HEK293 (cell line): Measurements from ENCODE around the gene SWT1.

Experiments used
- BCL11B ChIP-seq: fragments of 450-650 bp; formaldehyde crosslinking; IDR thresholded peaks from 2 replicates; pipeline ENCODE4 v1.5.1; 2016; ENCODE audit warnings: low read depth, missing biosample characterization, missing genetic modification characterization
- FEZF1 ChIP-seq: fragments of 450-650 bp; formaldehyde crosslinking; IDR thresholded peaks from 2 replicates; pipeline ENCODE4 v1.5.1; 2016; ENCODE audit warnings: missing biosample characterization, missing genetic modification characterization
- HOXA7 ChIP-seq: sonication (generic); formaldehyde crosslinking; IDR thresholded peaks from 2 replicates; pipeline ENCODE4 v1.8.1; 2022; ENCODE audit warnings: missing genetic modification reagents, borderline replicate concordance
- HOXD13 ChIP-seq: sonication (generic); formaldehyde crosslinking; IDR thresholded peaks from 2 replicates; pipeline ENCODE4 v1.8.0; 2022; ENCODE audit warnings: missing genetic modification reagents, borderline replicate concordance
- KLF8 ChIP-seq: fragments of 450-650 bp; formaldehyde crosslinking; IDR thresholded peaks from 2 replicates; pipeline ENCODE4 v1.5.1; 2016; ENCODE audit warnings: missing biosample characterization, missing genetic modification characterization
- MZF1 ChIP-seq: fragments of 450-650 bp; formaldehyde crosslinking; IDR thresholded peaks from 2 replicates; pipeline ENCODE4 v1.5.1; 2017; ENCODE audit warnings: missing biosample characterization, missing genetic modification characterization, borderline replicate concordance
- PRDM6 ChIP-seq: fragments of 450-650 bp; formaldehyde crosslinking; IDR thresholded peaks from 2 replicates; pipeline ENCODE4 v1.5.1; 2017; ENCODE audit warnings: missing biosample characterization, missing genetic modification characterization
- REPIN1 ChIP-seq: fragments of 450-650 bp; formaldehyde crosslinking; IDR thresholded peaks from 2 replicates; pipeline ENCODE4 v1.5.1; 2017; ENCODE audit warnings: missing biosample characterization, missing genetic modification characterization, low read depth
- REST ChIP-seq: fragments of 450-650 bp; formaldehyde crosslinking; IDR thresholded peaks from 2 replicates; pipeline ENCODE4 v1.5.1; 2016; ENCODE audit warnings: missing biosample characterization, missing genetic modification characterization
- SP7 ChIP-seq: fragments of 450-650 bp; formaldehyde crosslinking; IDR thresholded peaks from 2 replicates; pipeline ENCODE4 v1.5.1; 2016; ENCODE audit warnings: missing biosample characterization, missing genetic modification characterization
- ZBTB10 ChIP-seq: fragments of 450-650 bp; formaldehyde crosslinking; IDR thresholded peaks from 2 replicates; pipeline ENCODE4 v1.5.1; 2016; ENCODE audit warnings: missing biosample characterization, missing genetic modification characterization
- ZBTB20 ChIP-seq: fragments of 450-650 bp; formaldehyde crosslinking; IDR thresholded peaks from 2 replicates; pipeline ENCODE4 v1.5.1; 2016; ENCODE audit warnings: missing biosample characterization, missing genetic modification characterization
- ZBTB26 ChIP-seq: fragments of 450-650 bp; formaldehyde crosslinking; optimal IDR thresholded peaks from 2 replicates; pipeline ENCODE3; 2016; ENCODE audit warnings: missing biosample characterization, mild to moderate bottlenecking, missing genetic modification characterization
- ZFP3 ChIP-seq: fragments of 450-650 bp; formaldehyde crosslinking; IDR thresholded peaks from 2 replicates; pipeline ENCODE4 v1.5.1; 2016; ENCODE audit warnings: low read depth, missing biosample characterization, missing genetic modification characterization
- ZFP69B ChIP-seq: fragments of 450-650 bp; formaldehyde crosslinking; IDR thresholded peaks from 2 replicates; pipeline ENCODE4 v1.5.1; 2016; ENCODE audit warnings: missing biosample characterization, missing genetic modification characterization
- ZIC2 ChIP-seq: fragments of 450-650 bp; formaldehyde crosslinking; IDR thresholded peaks from 2 replicates; pipeline ENCODE4 v1.5.1; 2016; ENCODE audit warnings: missing biosample characterization, missing genetic modification characterization
- ZNF114 ChIP-seq: fragments of 450-650 bp; formaldehyde crosslinking; IDR thresholded peaks from 2 replicates; pipeline ENCODE4 v1.5.0; 2017; ENCODE audit warnings: missing biosample characterization, missing genetic modification characterization
- ZNF23 ChIP-seq: fragments of 450-650 bp; formaldehyde crosslinking; IDR thresholded peaks from 2 replicates; pipeline ENCODE4 v1.5.1; 2016; ENCODE audit warnings: missing biosample characterization, missing genetic modification characterization, borderline replicate concordance
- ZNF341 ChIP-seq: fragments of 450-650 bp; formaldehyde crosslinking; IDR thresholded peaks from 2 replicates; pipeline ENCODE4; 2016; ENCODE audit warnings: low read depth, missing biosample characterization, missing genetic modification characterization
- ZNF391 ChIP-seq: fragments of 450-650 bp; formaldehyde crosslinking; IDR thresholded peaks from 2 replicates; pipeline ENCODE4 v1.5.1; 2016; ENCODE audit warnings: low read depth, missing biosample characterization, missing genetic modification characterization, borderline replicate concordance
- ZNF449 ChIP-seq: fragments of 450-650 bp; formaldehyde crosslinking; IDR thresholded peaks from 2 replicates; pipeline ENCODE4 v1.5.1; 2017; ENCODE audit warnings: missing biosample characterization, mild to moderate bottlenecking, missing genetic modification characterization, moderate library complexity
- ZNF473 ChIP-seq: fragments of 450-650 bp; formaldehyde crosslinking; IDR thresholded peaks from 2 replicates; pipeline ENCODE4 v1.5.1; 2017; ENCODE audit warnings: missing biosample characterization, missing genetic modification characterization
- ZNF510 ChIP-seq: fragments of 450-650 bp; formaldehyde crosslinking; IDR thresholded peaks from 2 replicates; pipeline ENCODE4 v1.5.1; 2018; ENCODE audit warnings: mild to moderate bottlenecking, missing genetic modification characterization, missing biosample characterization; ENCODE audit not compliant: insufficient replicate concordance
- ZNF629 ChIP-seq: fragments of 450-650 bp; formaldehyde crosslinking; IDR thresholded peaks from 2 replicates; pipeline ENCODE4 v1.5.1; 2017; ENCODE audit warnings: missing biosample characterization, missing genetic modification characterization
- ZNF639 ChIP-seq: fragments of 450-650 bp; formaldehyde crosslinking; IDR thresholded peaks from 2 replicates; pipeline ENCODE4 v1.5.1; 2016; ENCODE audit warnings: missing biosample characterization, missing genetic modification characterization
- ZNF701 ChIP-seq: fragments of 450-650 bp; formaldehyde crosslinking; IDR thresholded peaks from 2 replicates; pipeline ENCODE4 v1.5.1; 2016; ENCODE audit warnings: missing biosample characterization, missing genetic modification characterization

The SWT1 gene

GRCh38 chr1:185316163-185317033, 159.4 kb downstream of the SWT1 start (continued):
- TF ChIP-seq ZNF629, result no peak
- TF ChIP-seq ZIC2 (tag by site-specific recombination), result no peak
- no peak for TF ChIP-seq ZFP3
- 0 out of 2 replicates have a peak, but pooled peaks have one; percentile 18 for TF ChIP-seq BCL11B (tag by site-specific recombination)
- TF ChIP-seq ZFP69B (tag by site-specific recombination), result 0 out of 2 replicates have a peak, but pooled peaks have one; percentile 24
- peak; percentile 88 for TF ChIP-seq KLF8 (tag by site-specific recombination)
- TF ChIP-seq SP7, result peak; percentile 50; the same call in 1 of the 2 replicates
- no peak for TF ChIP-seq REST (tag by site-specific recombination)
- TF ChIP-seq ZNF449 (tag by site-specific recombination), result peak; percentile 82
- TF ChIP-seq ZNF23, result no peak
- peak; percentile 36; the same call in 1 of the 2 replicates for TF ChIP-seq ZBTB20 (tag by site-specific recombination)
- no peak for TF ChIP-seq REPIN1
- TF ChIP-seq MZF1 (tag by site-specific recombination), result no peak
- TF ChIP-seq ZBTB26 (tag by site-specific recombination), result peak; percentile 82
- TF ChIP-seq ZNF701 (tag by site-specific recombination), result no peak
- TF ChIP-seq ZNF341 (tag by site-specific recombination), result 0 out of 2 replicates have a peak, but pooled peaks have one; percentile 9
- TF ChIP-seq HOXA7 (CRISPR knock-in tag), result no peak
- TF ChIP-seq ZNF391 (tag by site-specific recombination), result no peak; the same call in 1 of the 2 replicates
- no peak for TF ChIP-seq FEZF1
- no peak for TF ChIP-seq ZNF473 (tag by site-specific recombination)
- peak; percentile 86 for TF ChIP-seq ZBTB10
- no peak for TF ChIP-seq PRDM6 (tag by site-specific recombination)
- no peak for TF ChIP-seq ZNF114 (tag by site-specific recombination)
- TF ChIP-seq HOXD13 (CRISPR knock-in tag), result no peak
- 0 out of 2 replicates have a peak, but pooled peaks have one; percentile 61 for TF ChIP-seq ZNF639 (tag by site-specific recombination)
- TF ChIP-seq ZNF510 (tag by site-specific recombination), result no peak
